Upper lobe of left lung (tissue), 6 donors: ENCODE measurements around the gene DDIAS. TPM values are rescaled to one million over a fixed set of nuclear protein-coding genes. Genes with fewer than 3 reads are reported as not detected.

Source experiments
- ATAC-seq, 2 donors: fragments of 200-7000 bp; cut with Tn5 transposase; one replicate each; pipeline ENCODE4 v1.9.1; 2022; ENCODE audit warnings: mild to moderate bottlenecking in 2 of 2, moderate library complexity in 2 of 2; ENCODE audit not compliant: low FRiP score in 2 of 2
- DNase-seq, 2 donors: peaks; one replicate each; pipeline ENCODE4 v3.0.0-alpha.2; 2019 to 2020
- H3K27ac ChIP-seq, 4 donors: fragments of 200-600 bp; sonication (generic); one replicate each; pipeline ENCODE4 v1.5.1; 2016 to 2019
- H3K27me3 ChIP-seq, 4 donors: fragments of 200-600 bp; sonication (generic); one replicate each; pipeline ENCODE4 v1.5.1; 2017 to 2019
- H3K36me3 ChIP-seq, 4 donors: fragments of 200-600 bp; sonication (generic); one replicate each; pipeline ENCODE4 v1.5.1; 2016 to 2019
- H3K4me1 ChIP-seq, 4 donors: fragments of 200-600 bp; sonication (generic); one replicate each; pipeline ENCODE4 v1.5.1; 2018 to 2019
- H3K4me3 ChIP-seq, 4 donors: fragments of 200-600 bp; sonication (generic); one replicate each; pipeline ENCODE4 v1.5.1; 2017 to 2019; ENCODE audit warnings: mild to moderate bottlenecking in 2 of 4, moderate library complexity in 1 of 4
- H3K9me3 ChIP-seq, 4 donors: fragments of 200-600 bp; sonication (generic); one replicate each; pipeline ENCODE4 v1.5.1; 2018 to 2019
- EP300 ChIP-seq, 4 donors: sonication (generic); formaldehyde crosslinking; IDR thresholded peaks; one replicate each; pipeline ENCODE4 v1.5.1; 2017; ENCODE audit warnings: antibody characterized with exemption in 4 of 4, control low read depth in 2 of 4
- POLR2A ChIP-seq, 4 donors: fragments of 450-650 bp; IDR thresholded peaks; one replicate each; pipeline ENCODE4 v1.5.1; 2016 to 2017; ENCODE audit warnings: antibody characterized with exemption in 4 of 4, mild to moderate bottlenecking in 2 of 4
- POLR2AphosphoS5 ChIP-seq, 2 donors: sonication (generic); formaldehyde crosslinking; IDR thresholded peaks; one replicate each; pipeline ENCODE4 v1.5.1; 2017; ENCODE audit warnings: antibody characterized with exemption in 2 of 2
- WGBS, 2 donors: methylation state at CpG; one replicate each; pipeline ENCODE4 v1.1.5; 2017 to 2018; 5-methylcytosine and 5-hydroxymethylcytosine counted together
- total RNA-seq, 6 donors: library from RNA; depleted of rRNA in 4 of 6; stranded (reverse); fragments of >200 nt in 4 of 6; gene quantifications; one replicate each; pipeline versions ENCODE4 v1.1.0 to v1.2.1, GENCODE V29; 2016 to 2021
- TF ChIP-seq, protein P1 (sequence below), 6 experiments: fragments of 450-650 bp in 4 of 6; fragments of 200-600 bp in 2 of 6; sonication (generic) in 2 of 6; IDR thresholded peaks; one replicate each; pipeline ENCODE4 v1.5.1; 2016 to 2019; ENCODE audit warnings: antibody characterized with exemption in 6 of 6
- donor health status: DM: no; HTN: no; CAD: no; lungs with moderate emphysema.
- donor health status: DM: no; HTN: yes; CAD: no; lungs with severe emphysema.

The DDIAS gene
- total RNA-seq, 6 donors from 2014 or later = 1.3 to 5.6 (median 3.2) TPM; not detected in 2

DNA sequence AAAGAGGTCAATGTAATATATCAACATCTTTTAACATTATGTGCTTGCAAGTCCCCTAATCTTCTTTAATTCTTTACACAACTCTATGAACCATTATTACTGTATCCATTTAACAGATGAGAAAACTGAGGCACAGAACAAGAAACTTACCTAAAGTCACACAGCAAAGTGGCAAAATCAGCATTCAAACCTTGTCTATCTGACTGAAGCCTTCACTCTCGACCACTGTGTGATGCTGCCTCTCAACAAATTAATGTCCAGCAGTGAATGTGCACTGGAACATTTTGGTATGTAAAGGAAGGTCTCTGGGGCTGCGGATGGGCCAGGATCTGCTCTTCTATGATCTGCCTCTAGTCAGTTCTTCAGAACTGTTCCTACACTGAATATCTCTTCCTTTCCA is 43.4 kb upstream of the DDIAS start:
- H3K4me3 ChIP-seq = no peak overlapping the region
- no peak for TF ChIP-seq POLR2AphosphoS5 (IDR thresholded peaks at IDR 0.05)
- TF ChIP-seq, protein P1, sequence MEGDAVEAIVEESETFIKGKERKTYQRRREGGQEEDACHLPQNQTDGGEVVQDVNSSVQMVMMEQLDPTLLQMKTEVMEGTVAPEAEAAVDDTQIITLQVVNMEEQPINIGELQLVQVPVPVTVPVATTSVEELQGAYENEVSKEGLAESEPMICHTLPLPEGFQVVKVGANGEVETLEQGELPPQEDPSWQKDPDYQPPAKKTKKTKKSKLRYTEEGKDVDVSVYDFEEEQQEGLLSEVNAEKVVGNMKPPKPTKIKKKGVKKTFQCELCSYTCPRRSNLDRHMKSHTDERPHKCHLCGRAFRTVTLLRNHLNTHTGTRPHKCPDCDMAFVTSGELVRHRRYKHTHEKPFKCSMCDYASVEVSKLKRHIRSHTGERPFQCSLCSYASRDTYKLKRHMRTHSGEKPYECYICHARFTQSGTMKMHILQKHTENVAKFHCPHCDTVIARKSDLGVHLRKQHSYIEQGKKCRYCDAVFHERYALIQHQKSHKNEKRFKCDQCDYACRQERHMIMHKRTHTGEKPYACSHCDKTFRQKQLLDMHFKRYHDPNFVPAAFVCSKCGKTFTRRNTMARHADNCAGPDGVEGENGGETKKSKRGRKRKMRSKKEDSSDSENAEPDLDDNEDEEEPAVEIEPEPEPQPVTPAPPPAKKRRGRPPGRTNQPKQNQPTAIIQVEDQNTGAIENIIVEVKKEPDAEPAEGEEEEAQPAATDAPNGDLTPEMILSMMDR (IDR thresholded peaks at IDR 0.05) = no peak
- TF ChIP-seq POLR2A (IDR thresholded peaks at IDR 0.05) = no peak
- TF ChIP-seq EP300 (IDR thresholded peaks at IDR 0.05) = no peak
- no peaks in the 10 kb centered on the region for H3K36me3 ChIP-seq
- peaks cover 0 to 9% (median 0%) of the 10 kb centered on the region in 4 donors for H3K4me1 ChIP-seq
- H3K9me3 ChIP-seq = no peaks in the 10 kb centered on the region
- no peak for DNase-seq
- H3K27ac ChIP-seq = peak overlapping the region in 1 of 4 donors; percentile 55
- 79 to 90% methylated on average over 2 of the region's 2 CpGs for WGBS, 2 donors
- H3K27me3 ChIP-seq = no peaks in the 10 kb centered on the region
- ATAC-seq = no peak

DNA sequence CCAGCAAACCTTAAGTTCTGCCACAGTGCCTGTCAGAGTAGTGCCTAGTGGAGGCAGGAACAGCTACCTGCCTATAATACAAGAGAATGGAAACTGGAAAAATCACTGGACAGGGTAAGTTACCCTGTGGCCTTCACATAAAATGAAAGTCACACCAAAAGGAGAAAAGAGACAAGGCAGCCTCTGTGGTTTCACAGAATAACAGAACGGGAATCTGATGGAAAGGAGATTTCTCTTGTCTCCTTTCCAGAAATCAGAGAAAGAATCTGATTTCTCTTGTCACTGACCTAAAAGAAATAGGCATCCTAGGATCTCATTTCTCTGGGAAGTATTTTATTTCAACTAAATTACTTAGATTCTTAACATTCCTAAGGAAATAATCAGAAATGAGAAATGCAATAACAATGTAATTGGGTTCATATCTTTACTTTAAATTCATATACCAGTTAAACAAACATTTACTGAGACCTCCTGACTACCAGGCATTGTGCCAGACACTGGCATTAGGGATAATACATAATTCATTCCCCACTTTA is 42.9 kb upstream of the DDIAS start:
- H3K4me3 ChIP-seq = no peak overlapping the region
- H3K36me3 ChIP-seq = no peaks in the 10 kb centered on the region
- no peaks in the 10 kb centered on the region for H3K9me3 ChIP-seq
- no peak for TF ChIP-seq EP300 (IDR thresholded peaks at IDR 0.05)
- TF ChIP-seq, protein P1 (IDR thresholded peaks at IDR 0.05) = no peak
- TF ChIP-seq POLR2AphosphoS5 (IDR thresholded peaks at IDR 0.05) = no peak
- TF ChIP-seq POLR2A (IDR thresholded peaks at IDR 0.05) = no peak
- peaks cover 0 to 9% (median under 1%) of the 10 kb centered on the region in 4 donors for H3K4me1 ChIP-seq
- H3K27me3 ChIP-seq = no peaks in the 10 kb centered on the region
- ATAC-seq (no peak), DNase-seq (no peak)
- H3K27ac ChIP-seq = peak overlapping the region in 1 of 4 donors; percentile 55
- 56 to 60% methylated on average over 1 of the region's 1 CpG for WGBS, 2 donors

- ATAC-seq (no peak), DNase-seq (no peak)
- H3K27ac ChIP-seq = no peak overlapping the region
- H3K36me3 ChIP-seq = no peaks in the 10 kb centered on the region
- H3K9me3 ChIP-seq = no peaks in the 10 kb centered on the region
- TF ChIP-seq POLR2A (IDR thresholded peaks at IDR 0.05) = no peak
- no peak for TF ChIP-seq EP300 (IDR thresholded peaks at IDR 0.05)
- no peaks in the 10 kb centered on the region for H3K27me3 ChIP-seq
- whole genome bisulfite sequencing, 2 donors = 84 to 94% methylated on average over 2 of the region's 2 CpGs
- H3K4me3 ChIP-seq = no peak overlapping the region
- peaks cover 0 to 12% (median 6%) of the 10 kb centered on the region in 4 donors for H3K4me1 ChIP-seq
Measured at GRCh38 chr11:82859750-82860149, 41.8 kb upstream of the DDIAS start.

- TF ChIP-seq, protein P1 (IDR thresholded peaks at IDR 0.05) = no peak
- TF ChIP-seq EP300 (IDR thresholded peaks at IDR 0.05) (no peak), POLR2AphosphoS5 (IDR thresholded peaks at IDR 0.05) (no peak), POLR2A (IDR thresholded peaks at IDR 0.05) (no peak)
- Histone ChIP-seq H3K9me3 (no peaks in the 10 kb centered on the region), H3K27me3 (no peaks in the 10 kb centered on the region), H3K27ac (no peak overlapping the region), H3K4me1 (peaks cover 2 to 13% (median 9%) of the 10 kb centered on the region in 4 donors), H3K4me3 (no peak overlapping the region), H3K36me3 (no peaks in the 10 kb centered on the region)
- DNase-seq (no peak), ATAC-seq (no peak)
- whole genome bisulfite sequencing, 2 donors = 92 to 100% methylated on average over 1 to 2 of the region's 2 CpGs
Measured at GRCh38 chr11:82862379-82862778, 39.2 kb upstream of the DDIAS start.

- no peak overlapping the region for H3K27ac ChIP-seq
- 89 to 91% methylated on average over 2 of the region's 2 CpGs for WGBS, 2 donors
- no peaks in the 10 kb centered on the region for H3K9me3 ChIP-seq
- no peaks in the 10 kb centered on the region for H3K27me3 ChIP-seq
- TF ChIP-seq POLR2A (IDR thresholded peaks at IDR 0.05) = no peak
- TF ChIP-seq, protein P1 (IDR thresholded peaks at IDR 0.05) = no peak
- no peak for TF ChIP-seq POLR2AphosphoS5 (IDR thresholded peaks at IDR 0.05)
- TF ChIP-seq EP300 (IDR thresholded peaks at IDR 0.05) = no peak
- ATAC-seq = no peak
- peaks cover 10 to 16% (median 13%) of the 10 kb centered on the region in 4 donors for H3K4me1 ChIP-seq
- H3K36me3 ChIP-seq = no peaks in the 10 kb centered on the region
- DNase-seq = no peak
- no peak overlapping the region for H3K4me3 ChIP-seq
Measured at GRCh38 chr11:82863209-82863608, 38.3 kb upstream of the DDIAS start.
